ENCODE data around the gene HTRA3. TPM values are rescaled to one million over a fixed set of nuclear protein-coding genes. Genes with fewer than 3 reads are reported as not detected.

HTRA3 gene
- total RNA-seq, 1 donor from 2014 or later: 3.5 TPM

GRCh38 chr4:8289151-8289750 lies 19.7 kb downstream of the HTRA3 start:
- peak; percentile 70 for DNase-seq (ENCODE audit: low spot score)

DNA sequence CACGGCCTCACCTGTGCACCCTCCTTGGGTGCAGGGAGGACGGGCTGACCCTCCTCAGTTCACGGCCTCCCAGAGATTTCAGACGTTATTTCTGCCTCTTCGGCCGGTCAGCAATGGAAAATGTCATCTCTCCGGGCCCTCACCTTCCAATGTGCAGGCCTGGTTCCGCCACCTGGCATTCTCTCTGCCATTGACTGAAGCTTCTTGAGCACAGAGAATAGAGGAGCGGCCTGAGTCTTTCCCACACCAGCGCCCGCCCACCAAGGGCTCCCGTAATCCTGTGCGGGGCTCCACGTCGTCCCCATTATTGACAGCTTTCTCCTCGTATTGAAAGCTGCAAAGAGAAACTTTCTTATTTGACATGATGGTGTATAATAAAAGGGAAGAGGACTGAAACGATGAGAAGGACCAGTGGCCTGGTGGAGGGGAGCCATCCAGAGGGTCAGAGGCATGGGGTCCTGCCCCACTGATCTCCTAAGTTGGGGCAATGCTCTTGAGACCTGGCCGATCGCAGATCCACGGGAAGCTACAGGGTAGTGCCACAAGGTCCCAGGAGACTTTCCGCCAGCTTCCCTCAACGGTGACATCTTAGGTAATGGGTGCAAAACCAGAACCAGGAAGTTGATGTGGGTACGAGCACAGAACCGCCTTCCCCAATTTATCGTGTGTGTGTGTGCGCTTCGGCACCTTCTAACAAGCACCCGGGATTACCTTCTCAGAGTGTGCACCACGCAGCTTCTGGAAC lies 20.6 kb downstream of the HTRA3 start:
- DNase-seq (ENCODE audit: low spot score): peak; percentile 53

More at GRCh38 chr4:8289151-8289750, 19.7 kb downstream of the HTRA3 start:
- Mint-ChIP-seq H3K27ac (ENCODE audit: unreplicated experiment) (no peak overlapping the region), H3K9me3 (ENCODE audit: low read depth) (no peaks in the 10 kb centered on the region), H3K36me3 (ENCODE audit: low read depth) (no peaks in the 10 kb centered on the region), H3K4me3 (ENCODE audit: unreplicated experiment) (no peak overlapping the region), H3K27me3 (ENCODE audit: low read depth) (peaks cover 4% of the 10 kb centered on the region), H3K4me1 (ENCODE audit: low read depth) (no peaks in the 10 kb centered on the region)
- TF ChIP-seq, protein P1, sequence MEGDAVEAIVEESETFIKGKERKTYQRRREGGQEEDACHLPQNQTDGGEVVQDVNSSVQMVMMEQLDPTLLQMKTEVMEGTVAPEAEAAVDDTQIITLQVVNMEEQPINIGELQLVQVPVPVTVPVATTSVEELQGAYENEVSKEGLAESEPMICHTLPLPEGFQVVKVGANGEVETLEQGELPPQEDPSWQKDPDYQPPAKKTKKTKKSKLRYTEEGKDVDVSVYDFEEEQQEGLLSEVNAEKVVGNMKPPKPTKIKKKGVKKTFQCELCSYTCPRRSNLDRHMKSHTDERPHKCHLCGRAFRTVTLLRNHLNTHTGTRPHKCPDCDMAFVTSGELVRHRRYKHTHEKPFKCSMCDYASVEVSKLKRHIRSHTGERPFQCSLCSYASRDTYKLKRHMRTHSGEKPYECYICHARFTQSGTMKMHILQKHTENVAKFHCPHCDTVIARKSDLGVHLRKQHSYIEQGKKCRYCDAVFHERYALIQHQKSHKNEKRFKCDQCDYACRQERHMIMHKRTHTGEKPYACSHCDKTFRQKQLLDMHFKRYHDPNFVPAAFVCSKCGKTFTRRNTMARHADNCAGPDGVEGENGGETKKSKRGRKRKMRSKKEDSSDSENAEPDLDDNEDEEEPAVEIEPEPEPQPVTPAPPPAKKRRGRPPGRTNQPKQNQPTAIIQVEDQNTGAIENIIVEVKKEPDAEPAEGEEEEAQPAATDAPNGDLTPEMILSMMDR (IDR thresholded peaks at IDR 0.05): no peak

GRCh38 chr4:8290701-8290970 lies 21.1 kb downstream of the HTRA3 start:
- Mint-ChIP-seq H3K9me3 (ENCODE audit: low read depth) (peaks cover 7% of the 10 kb centered on the region), H3K36me3 (ENCODE audit: low read depth) (no peaks in the 10 kb centered on the region), H3K27ac (ENCODE audit: unreplicated experiment) (no peak overlapping the region), H3K4me1 (ENCODE audit: low read depth) (no peaks in the 10 kb centered on the region), H3K27me3 (ENCODE audit: low read depth) (peaks cover 1% of the 10 kb centered on the region), H3K4me3 (ENCODE audit: unreplicated experiment) (no peak overlapping the region)
- peak; percentile 77 for DNase-seq (ENCODE audit: low spot score)
- TF ChIP-seq, protein P1 (IDR thresholded peaks at IDR 0.05): no peak

More for the DNA sequence above, 20.6 kb downstream of the HTRA3 start:
- Mint-ChIP-seq H3K36me3 (ENCODE audit: low read depth) (no peaks in the 10 kb centered on the region), H3K27ac (ENCODE audit: unreplicated experiment) (no peak overlapping the region), H3K9me3 (ENCODE audit: low read depth) (peaks cover 5% of the 10 kb centered on the region), H3K27me3 (ENCODE audit: low read depth) (peaks cover 4% of the 10 kb centered on the region), H3K4me1 (ENCODE audit: low read depth) (no peaks in the 10 kb centered on the region), H3K4me3 (ENCODE audit: unreplicated experiment) (no peak overlapping the region)
- TF ChIP-seq, protein P1 (IDR thresholded peaks at IDR 0.05): no peak

DNA sequence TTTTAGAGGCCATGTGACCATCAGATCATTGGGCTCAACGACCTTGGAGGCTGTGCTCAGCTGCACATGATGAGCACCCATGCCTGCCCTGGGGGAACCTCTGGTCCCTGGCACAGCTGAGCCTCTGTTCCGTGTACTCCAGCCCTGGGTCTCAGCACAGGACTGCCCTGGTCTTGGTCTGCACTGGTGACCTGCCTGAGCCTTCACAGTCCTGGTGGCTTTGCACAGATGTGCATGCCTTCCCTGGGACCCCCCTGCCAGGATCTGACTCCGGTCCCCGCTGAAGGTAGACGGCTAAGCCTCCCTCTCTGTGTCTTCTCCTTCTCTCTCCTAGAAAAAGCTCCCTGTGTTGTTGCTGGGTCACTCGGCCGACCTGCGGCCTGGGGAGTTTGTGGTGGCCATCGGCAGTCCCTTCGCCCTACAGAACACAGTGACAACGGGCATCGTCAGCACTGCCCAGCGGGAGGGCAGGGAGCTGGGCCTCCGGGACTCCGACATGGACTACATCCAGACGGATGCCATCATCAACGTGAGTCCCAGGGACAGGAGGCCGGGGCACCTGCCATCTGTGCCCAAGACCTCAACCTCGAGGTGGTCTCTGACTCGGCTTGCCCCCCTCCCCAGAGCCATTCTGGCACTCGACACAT lies 21.6 kb downstream of the HTRA3 start:
- H3K27ac Mint-ChIP-seq (ENCODE audit: unreplicated experiment): no peak overlapping the region
- H3K36me3 Mint-ChIP-seq (ENCODE audit: low read depth): no peaks in the 10 kb centered on the region
- peaks cover 7% of the 10 kb centered on the region for H3K9me3 Mint-ChIP-seq (ENCODE audit: low read depth)
- peaks cover 1% of the 10 kb centered on the region for H3K27me3 Mint-ChIP-seq (ENCODE audit: low read depth)
- no peak overlapping the region for H3K4me3 Mint-ChIP-seq (ENCODE audit: unreplicated experiment)
- TF ChIP-seq, protein P1 (IDR thresholded peaks at IDR 0.05): no peak
- DNase-seq (ENCODE audit: low spot score): peak; percentile 85
- H3K4me1 Mint-ChIP-seq (ENCODE audit: low read depth): no peaks in the 10 kb centered on the region

DNA sequence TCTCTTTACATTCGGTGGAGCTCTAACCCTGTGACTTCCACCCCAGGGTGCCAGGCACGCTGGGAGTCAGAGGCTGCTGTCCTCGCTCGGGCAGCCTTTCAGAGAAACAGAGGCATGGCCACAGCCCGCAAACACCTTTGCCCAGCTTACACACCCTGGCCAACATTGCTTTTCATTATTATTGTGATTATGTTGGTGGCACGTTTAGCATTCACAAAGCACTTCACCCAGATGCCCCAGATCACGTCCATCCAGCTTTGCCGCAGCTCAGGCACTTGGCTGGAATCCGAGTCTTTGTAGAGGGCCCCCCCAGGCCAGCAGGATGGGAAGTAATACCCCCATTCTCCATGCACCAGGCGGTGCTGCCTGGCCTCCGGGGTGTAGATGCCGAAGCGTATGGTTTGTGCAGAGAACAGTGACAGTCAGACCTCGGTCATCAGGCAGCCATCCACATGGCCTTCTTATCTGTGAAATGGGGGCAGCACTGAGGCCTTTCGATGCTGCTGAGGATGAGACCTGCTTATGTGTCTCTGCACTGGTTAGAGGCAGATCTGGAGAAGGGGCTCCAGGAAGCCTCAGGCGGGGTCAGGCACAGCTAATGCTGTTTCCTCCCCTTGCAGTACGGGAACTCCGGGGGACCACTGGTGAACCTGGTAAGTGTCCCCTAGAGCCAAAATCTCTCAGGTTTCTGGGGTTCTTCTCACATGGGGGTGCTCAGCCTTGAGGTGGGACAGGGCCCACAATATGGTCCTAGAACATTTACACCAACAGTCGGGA lies 22.3 kb downstream of the HTRA3 start:
- peaks cover 7% of the 10 kb centered on the region for H3K9me3 Mint-ChIP-seq (ENCODE audit: low read depth)
- TF ChIP-seq, protein P1 (IDR thresholded peaks at IDR 0.05): no peak
- peak; percentile 67 for DNase-seq (ENCODE audit: low spot score)
- H3K27ac Mint-ChIP-seq (ENCODE audit: unreplicated experiment): no peak overlapping the region
- no peaks in the 10 kb centered on the region for H3K4me1 Mint-ChIP-seq (ENCODE audit: low read depth)
- H3K4me3 Mint-ChIP-seq (ENCODE audit: unreplicated experiment): no peak overlapping the region
- H3K27me3 Mint-ChIP-seq (ENCODE audit: low read depth): peaks cover 1% of the 10 kb centered on the region
- no peaks in the 10 kb centered on the region for H3K36me3 Mint-ChIP-seq (ENCODE audit: low read depth)

Data from chondrocyte (in vitro differentiated cells).